ENCODE results near the gene IQSEC3. TPM values are rescaled to one million over a fixed set of nuclear protein-coding genes. Genes with fewer than 3 reads are reported as not detected.

IQSEC3 gene
- total and polyA plus RNA-seq, 2 of the 13 experiments (the other 11 are each of a cell fraction or from before 2014, with no cell fraction given) = not detected

DNA sequence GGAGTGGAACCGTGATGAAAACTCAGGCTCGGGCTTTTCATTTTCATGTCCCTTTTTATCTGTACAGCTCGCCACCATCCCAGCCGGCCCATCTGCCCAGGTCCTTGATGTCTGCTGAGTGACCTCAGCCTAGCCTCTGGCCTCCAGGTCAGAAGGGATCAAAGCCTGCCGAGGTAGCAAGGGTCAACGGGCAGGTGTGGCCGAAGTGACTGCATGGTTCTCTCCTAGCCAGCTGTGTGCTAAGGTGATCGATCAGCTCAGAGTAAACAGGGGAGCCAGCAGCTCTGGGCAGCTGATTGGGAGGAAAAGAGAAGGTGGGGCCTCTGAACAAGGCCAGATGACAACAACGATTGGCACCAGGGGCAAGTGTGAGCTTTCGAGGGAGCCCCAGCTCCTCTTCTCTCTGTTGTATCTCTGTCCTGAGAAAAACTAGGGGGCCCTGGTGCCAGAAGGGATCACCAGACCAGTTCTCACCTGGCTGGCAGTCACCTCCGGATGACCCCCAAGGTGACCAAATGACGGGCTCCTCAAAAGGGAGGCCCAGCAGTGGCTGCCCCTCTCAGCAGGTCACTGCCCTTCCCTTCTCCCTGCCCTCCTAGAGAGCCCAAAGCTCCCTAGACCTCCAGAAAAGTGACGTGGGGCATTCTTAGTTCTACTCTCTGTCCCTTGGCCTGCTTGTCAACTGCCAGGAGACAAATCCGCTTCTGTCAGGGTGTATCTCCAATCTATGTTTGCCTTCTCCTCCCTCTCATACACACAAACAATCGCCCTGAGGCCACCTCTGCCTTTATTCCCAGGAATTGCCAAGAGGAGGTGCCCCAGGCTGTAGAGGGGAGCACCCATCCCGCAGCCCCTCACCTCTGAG, 143.9 kb downstream of the IQSEC3 start (continued):
- TF ChIP-seq, protein P1, sequence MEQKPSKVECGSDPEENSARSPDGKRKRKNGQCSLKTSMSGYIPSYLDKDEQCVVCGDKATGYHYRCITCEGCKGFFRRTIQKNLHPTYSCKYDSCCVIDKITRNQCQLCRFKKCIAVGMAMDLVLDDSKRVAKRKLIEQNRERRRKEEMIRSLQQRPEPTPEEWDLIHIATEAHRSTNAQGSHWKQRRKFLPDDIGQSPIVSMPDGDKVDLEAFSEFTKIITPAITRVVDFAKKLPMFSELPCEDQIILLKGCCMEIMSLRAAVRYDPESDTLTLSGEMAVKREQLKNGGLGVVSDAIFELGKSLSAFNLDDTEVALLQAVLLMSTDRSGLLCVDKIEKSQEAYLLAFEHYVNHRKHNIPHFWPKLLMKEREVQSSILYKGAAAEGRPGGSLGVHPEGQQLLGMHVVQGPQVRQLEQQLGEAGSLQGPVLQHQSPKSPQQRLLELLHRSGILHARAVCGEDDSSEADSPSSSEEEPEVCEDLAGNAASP (CRISPR knock-in tag; IDR thresholded peaks at IDR 0.05; ENCODE audit: borderline replicate concordance) = peak; percentile 98
- TF ChIP-seq PHF8 (CRISPR knock-in tag; IDR thresholded peaks at IDR 0.05) (peak; percentile 70), HDAC1 (CRISPR knock-in tag; IDR thresholded peaks at IDR 0.05) (peak; percentile 100), TCF7 (IDR thresholded peaks at IDR 0.05; ENCODE audit: low read depth) (peak; percentile 100), SIN3B (IDR thresholded peaks at IDR 0.05; ENCODE audit: low read length) (no peak), DNMT3B (CRISPR knock-in tag; conservative IDR thresholded peaks at IDR 0.05) (no peak; the same call in 1 of the 2 replicates), ZNF33B (CRISPR knock-in tag; IDR thresholded peaks at IDR 0.05) (no peak), EEA1 (CRISPR knock-in tag; IDR thresholded peaks at IDR 0.05; ENCODE audit: borderline replicate concordance) (no peak), ZNF629 (CRISPR knock-in tag; conservative IDR thresholded peaks at IDR 0.05) (peak; percentile 74), ZNF17 (CRISPR knock-in tag; IDR thresholded peaks at IDR 0.05) (no peak), ZNF652 (CRISPR knock-in tag; IDR thresholded peaks at IDR 0.05; ENCODE audit: borderline replicate concordance, low read depth) (peak; percentile 60; the same call in 1 of the 2 replicates), ATM (IDR thresholded peaks at IDR 0.05; ENCODE audit: borderline replicate concordance) (no peak), ZNF567 (CRISPR knock-in tag; IDR thresholded peaks at IDR 0.05; ENCODE audit: borderline replicate concordance) (no peak), KAT7 (CRISPR knock-in tag; IDR thresholded peaks at IDR 0.05; ENCODE audit: borderline replicate concordance) (peak; percentile 75; the same call in 1 of the 2 replicates), BRCA1 (CRISPR knock-in tag; IDR thresholded peaks at IDR 0.05) (peak; percentile 96), EP300 (IDR thresholded peaks at IDR 0.05; ENCODE audit: low read depth in 2 of 2, low read length in 2 of 2) (peak; percentile 71 to 95; a peak in 3 of 4 replicates), EP300 (CRISPR knock-in tag; IDR thresholded peaks at IDR 0.05; ENCODE audit: borderline replicate concordance) (peak; percentile 94), YEATS2 (CRISPR knock-in tag; IDR thresholded peaks at IDR 0.05; ENCODE audit: borderline replicate concordance) (peak; percentile 70; the same call in 1 of the 2 replicates)
- TF ChIP-seq, protein P2, sequence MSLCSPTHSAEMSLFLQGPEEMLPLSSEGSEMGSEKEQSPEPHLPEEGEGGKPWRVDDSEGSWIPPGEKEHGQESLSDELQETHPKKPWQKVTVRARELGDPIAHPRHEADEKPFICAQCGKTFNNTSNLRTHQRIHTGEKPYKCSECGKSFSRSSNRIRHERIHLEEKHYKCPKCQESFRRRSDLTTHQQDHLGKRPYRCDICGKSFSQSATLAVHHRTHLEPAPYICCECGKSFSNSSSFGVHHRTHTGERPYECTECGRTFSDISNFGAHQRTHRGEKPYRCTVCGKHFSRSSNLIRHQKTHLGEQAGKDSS (CRISPR knock-in tag; IDR thresholded peaks at IDR 0.05; ENCODE audit: borderline replicate concordance, low read depth) = peak; percentile 97; the same call in 1 of the 2 replicates
- TF ChIP-seq, protein P3, sequence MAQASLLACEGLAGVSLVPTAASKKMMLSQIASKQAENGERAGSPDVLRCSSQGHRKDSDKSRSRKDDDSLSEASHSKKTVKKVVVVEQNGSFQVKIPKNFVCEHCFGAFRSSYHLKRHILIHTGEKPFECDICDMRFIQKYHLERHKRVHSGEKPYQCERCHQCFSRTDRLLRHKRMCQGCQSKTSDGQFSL (CRISPR knock-in tag; IDR thresholded peaks at IDR 0.05) = no peak
- TF ChIP-seq, protein P4, sequence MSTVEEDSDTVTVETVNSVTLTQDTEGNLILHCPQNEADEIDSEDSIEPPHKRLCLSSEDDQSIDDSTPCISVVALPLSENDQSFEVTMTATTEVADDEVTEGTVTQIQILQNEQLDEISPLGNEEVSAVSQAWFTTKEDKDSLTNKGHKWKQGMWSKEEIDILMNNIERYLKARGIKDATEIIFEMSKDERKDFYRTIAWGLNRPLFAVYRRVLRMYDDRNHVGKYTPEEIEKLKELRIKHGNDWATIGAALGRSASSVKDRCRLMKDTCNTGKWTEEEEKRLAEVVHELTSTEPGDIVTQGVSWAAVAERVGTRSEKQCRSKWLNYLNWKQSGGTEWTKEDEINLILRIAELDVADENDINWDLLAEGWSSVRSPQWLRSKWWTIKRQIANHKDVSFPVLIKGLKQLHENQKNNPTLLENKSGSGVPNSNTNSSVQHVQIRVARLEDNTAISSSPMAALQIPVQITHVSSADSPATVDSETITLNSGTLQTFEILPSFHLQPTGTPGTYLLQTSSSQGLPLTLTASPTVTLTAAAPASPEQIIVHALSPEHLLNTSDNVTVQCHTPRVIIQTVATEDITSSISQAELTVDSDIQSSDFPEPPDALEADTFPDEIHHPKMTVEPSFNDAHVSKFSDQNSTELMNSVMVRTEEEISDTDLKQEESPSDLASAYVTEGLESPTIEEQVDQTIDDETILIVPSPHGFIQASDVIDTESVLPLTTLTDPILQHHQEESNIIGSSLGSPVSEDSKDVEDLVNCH (CRISPR knock-in tag; IDR thresholded peaks at IDR 0.05) = peak; percentile 79; the same call in 1 of the 2 replicates
- TF ChIP-seq, protein P5, sequence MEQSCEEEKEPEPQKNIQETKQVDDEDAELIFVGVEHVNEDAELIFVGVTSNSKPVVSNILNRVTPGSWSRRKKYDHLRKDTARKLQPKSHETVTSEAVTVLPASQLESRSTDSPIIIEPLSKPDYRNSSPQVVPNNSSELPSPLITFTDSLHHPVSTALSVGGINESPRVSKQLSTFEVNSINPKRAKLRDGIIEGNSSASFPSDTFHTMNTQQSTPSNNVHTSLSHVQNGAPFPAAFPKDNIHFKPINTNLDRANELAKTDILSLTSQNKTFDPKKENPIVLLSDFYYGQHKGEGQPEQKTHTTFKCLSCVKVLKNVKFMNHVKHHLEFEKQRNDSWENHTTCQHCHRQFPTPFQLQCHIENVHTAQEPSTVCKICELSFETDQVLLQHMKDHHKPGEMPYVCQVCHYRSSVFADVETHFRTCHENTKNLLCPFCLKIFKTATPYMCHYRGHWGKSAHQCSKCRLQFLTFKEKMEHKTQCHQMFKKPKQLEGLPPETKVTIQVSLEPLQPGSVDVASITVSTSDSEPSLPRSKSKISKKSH (CRISPR knock-in tag; IDR thresholded peaks at IDR 0.05; ENCODE audit: borderline replicate concordance) = peak; percentile 94
